ENCODE results near the gene PHLDB1.

PHLDB1 gene

DNA sequence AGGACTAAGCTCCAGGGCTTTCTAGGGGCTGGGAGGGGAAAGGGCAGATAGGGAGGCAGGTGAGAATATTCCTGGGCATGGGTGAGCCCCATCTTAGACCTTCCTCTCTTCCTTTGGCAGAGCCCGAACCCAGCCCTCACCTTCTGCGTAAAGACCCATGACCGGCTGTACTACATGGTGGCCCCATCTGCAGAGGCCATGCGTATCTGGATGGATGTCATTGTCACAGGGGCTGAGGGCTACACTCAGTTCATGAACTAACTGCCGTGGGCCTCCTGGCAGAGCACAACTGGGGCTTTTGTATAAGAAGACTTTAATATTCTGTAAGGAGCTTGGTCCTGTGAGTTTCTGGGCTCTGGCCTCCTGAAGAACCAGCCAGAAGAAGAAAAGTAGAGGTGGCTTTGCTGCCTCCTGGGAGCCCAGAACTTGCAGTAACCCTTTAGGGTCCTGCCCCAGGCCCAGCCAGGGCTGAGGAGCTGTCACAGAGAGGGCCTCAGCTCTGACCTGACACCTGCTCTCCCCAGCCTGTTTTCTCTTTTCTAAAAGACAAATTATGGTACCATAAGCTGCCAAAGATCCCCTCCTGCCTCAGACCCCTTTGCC is 49.2 kb downstream of the PHLDB1 start:
- Histone ChIP-seq H3K36me3 (ENCODE audit: insufficient read depth, low read length) (no peaks in the 10 kb centered on the region), H3K4me2 (ENCODE audit: insufficient read depth, low read length) (no peak overlapping the region), H3K9ac (ENCODE audit: low read depth, low read length) (no peak overlapping the region), H3K79me2 (ENCODE audit: insufficient read depth, low read length) (no peaks in the 10 kb centered on the region), H2AFZ (ENCODE audit: low read depth, low read length) (no peak overlapping the region), H3K9me3 (ENCODE audit: insufficient read depth, low read length, severe bottlenecking) (no peaks in the 10 kb centered on the region), H3K4me3 (ENCODE audit: low read depth in 1 of 2, low read length in 2 of 2) (no peak overlapping the region), H3K4me1 (ENCODE audit: insufficient read depth, low read length) (peaks cover 27% of the 10 kb centered on the region), H4K20me1 (ENCODE audit: insufficient read depth, low read length) (no peaks in the 10 kb centered on the region; the same call in 1 of the 2 replicates), H3K27ac (ENCODE audit: low read length) (no peak overlapping the region), H3K27me3 (ENCODE audit: insufficient read depth, low read length, poor library complexity) (peaks cover 6% of the 10 kb centered on the region)
- DNase-seq (no peak), ATAC-seq (ENCODE audit: insufficient read depth, low read depth) (no peak)
- TF ChIP-seq, protein P1, sequence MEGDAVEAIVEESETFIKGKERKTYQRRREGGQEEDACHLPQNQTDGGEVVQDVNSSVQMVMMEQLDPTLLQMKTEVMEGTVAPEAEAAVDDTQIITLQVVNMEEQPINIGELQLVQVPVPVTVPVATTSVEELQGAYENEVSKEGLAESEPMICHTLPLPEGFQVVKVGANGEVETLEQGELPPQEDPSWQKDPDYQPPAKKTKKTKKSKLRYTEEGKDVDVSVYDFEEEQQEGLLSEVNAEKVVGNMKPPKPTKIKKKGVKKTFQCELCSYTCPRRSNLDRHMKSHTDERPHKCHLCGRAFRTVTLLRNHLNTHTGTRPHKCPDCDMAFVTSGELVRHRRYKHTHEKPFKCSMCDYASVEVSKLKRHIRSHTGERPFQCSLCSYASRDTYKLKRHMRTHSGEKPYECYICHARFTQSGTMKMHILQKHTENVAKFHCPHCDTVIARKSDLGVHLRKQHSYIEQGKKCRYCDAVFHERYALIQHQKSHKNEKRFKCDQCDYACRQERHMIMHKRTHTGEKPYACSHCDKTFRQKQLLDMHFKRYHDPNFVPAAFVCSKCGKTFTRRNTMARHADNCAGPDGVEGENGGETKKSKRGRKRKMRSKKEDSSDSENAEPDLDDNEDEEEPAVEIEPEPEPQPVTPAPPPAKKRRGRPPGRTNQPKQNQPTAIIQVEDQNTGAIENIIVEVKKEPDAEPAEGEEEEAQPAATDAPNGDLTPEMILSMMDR (IDR thresholded peaks at IDR 0.05; ENCODE audit: borderline replicate concordance, extremely low read depth, low read length, poor library complexity, severe bottlenecking): no peak
- no peak for TF ChIP-seq EZH2 (IDR thresholded peaks at IDR 0.05; ENCODE audit: borderline replicate concordance, low read depth, low read length, severe bottlenecking)

DNA sequence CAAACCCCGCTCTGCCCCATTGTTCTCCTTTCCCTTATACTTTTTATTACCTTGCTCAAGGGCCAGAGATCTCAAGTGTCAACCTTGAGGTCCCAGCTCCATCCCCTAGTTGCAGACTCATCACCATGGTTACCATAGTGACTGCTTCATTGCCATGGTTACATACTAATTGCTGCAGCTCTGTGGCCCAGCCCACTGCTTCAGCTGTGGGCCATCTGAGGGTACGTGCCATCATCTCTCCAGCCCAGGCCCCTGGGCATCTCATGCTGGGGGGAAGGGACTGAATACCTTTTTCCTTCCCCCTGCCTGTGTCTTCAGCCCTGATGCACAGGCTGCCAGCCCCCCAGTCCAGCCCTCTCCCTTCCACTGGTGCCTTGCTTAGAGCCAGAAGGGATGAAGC is 49.8 kb downstream of the PHLDB1 start:
- Histone ChIP-seq H3K4me1 (ENCODE audit: insufficient read depth, low read length) (peaks cover 24% of the 10 kb centered on the region), H3K27ac (ENCODE audit: low read length) (no peak overlapping the region), H3K27me3 (ENCODE audit: insufficient read depth, low read length, poor library complexity) (peaks cover 6% of the 10 kb centered on the region), H3K4me3 (ENCODE audit: low read depth in 1 of 2, low read length in 2 of 2) (no peak overlapping the region), H3K9ac (ENCODE audit: low read depth, low read length) (no peak overlapping the region), H3K4me2 (ENCODE audit: insufficient read depth, low read length) (no peak overlapping the region), H2AFZ (ENCODE audit: low read depth, low read length) (no peak overlapping the region), H3K36me3 (ENCODE audit: insufficient read depth, low read length) (no peaks in the 10 kb centered on the region), H3K79me2 (ENCODE audit: insufficient read depth, low read length) (no peaks in the 10 kb centered on the region), H3K9me3 (ENCODE audit: insufficient read depth, low read length, severe bottlenecking) (no peaks in the 10 kb centered on the region), H4K20me1 (ENCODE audit: insufficient read depth, low read length) (no peaks in the 10 kb centered on the region; the same call in 1 of the 2 replicates)
- DNase-seq (no peak), ATAC-seq (ENCODE audit: insufficient read depth, low read depth) (no peak)
- TF ChIP-seq EZH2 (IDR thresholded peaks at IDR 0.05; ENCODE audit: borderline replicate concordance, low read depth, low read length, severe bottlenecking): no peak
- TF ChIP-seq, protein P1 (IDR thresholded peaks at IDR 0.05; ENCODE audit: borderline replicate concordance, extremely low read depth, low read length, poor library complexity, severe bottlenecking): no peak

DNA sequence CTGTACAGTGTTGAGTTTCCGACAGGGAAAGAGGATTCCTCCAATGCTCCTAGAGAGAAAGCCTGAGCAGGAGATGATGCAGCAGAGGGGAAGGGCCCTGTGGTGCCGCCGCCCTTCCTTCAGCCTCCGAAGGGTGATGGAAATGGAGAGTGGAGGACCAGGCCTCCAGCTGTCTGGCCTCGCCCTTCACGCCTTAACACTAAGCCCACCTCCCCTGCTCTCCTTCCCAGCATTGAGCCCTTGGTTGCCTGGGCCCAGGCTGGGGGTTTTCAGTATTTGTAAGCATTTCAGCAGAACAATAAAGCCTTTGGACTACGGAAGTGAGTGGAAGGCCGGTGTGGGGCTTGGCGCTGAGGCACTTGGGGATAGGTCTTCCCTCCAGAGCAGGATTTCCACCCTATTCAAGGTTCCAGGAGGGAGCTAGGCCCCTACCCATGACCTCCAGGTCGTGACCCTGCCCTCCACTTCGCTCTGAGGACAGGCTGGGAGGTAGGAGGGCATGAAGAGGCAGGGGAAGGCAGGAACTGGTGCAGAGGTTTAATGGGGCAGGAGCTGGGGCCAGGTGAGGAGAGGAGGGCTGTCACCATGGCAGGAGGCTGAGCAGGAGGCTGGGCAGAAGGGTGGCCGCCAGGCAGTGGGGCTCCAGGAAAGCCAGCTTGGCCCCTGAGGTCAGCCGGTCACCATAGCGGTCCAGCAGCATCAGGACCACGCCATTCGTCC is 50.5 kb downstream of the PHLDB1 start:
- Histone ChIP-seq H3K27ac (ENCODE audit: low read length) (no peak overlapping the region), H3K4me2 (ENCODE audit: insufficient read depth, low read length) (no peak overlapping the region), H3K4me3 (ENCODE audit: low read depth in 1 of 2, low read length in 2 of 2) (no peak overlapping the region), H3K9ac (ENCODE audit: low read depth, low read length) (no peak overlapping the region), H3K4me1 (ENCODE audit: insufficient read depth, low read length) (peaks cover 17% of the 10 kb centered on the region), H4K20me1 (ENCODE audit: insufficient read depth, low read length) (no peaks in the 10 kb centered on the region; the same call in 1 of the 2 replicates), H3K79me2 (ENCODE audit: insufficient read depth, low read length) (no peaks in the 10 kb centered on the region), H3K27me3 (ENCODE audit: insufficient read depth, low read length, poor library complexity) (peaks cover 6% of the 10 kb centered on the region), H2AFZ (ENCODE audit: low read depth, low read length) (no peak overlapping the region), H3K36me3 (ENCODE audit: insufficient read depth, low read length) (no peaks in the 10 kb centered on the region), H3K9me3 (ENCODE audit: insufficient read depth, low read length, severe bottlenecking) (no peaks in the 10 kb centered on the region)
- no peak for ATAC-seq (ENCODE audit: insufficient read depth, low read depth)
- DNase-seq: no peak
- no peak for TF ChIP-seq EZH2 (IDR thresholded peaks at IDR 0.05; ENCODE audit: borderline replicate concordance, low read depth, low read length, severe bottlenecking)
- TF ChIP-seq, protein P1 (IDR thresholded peaks at IDR 0.05; ENCODE audit: borderline replicate concordance, extremely low read depth, low read length, poor library complexity, severe bottlenecking): no peak

All from DND-41 (cell line).